GM12875 (cell line): ENCODE data around the gene C20orf204.

Experiments
- H3K4me3 ChIP-seq: one replicate; pipeline ENCODE4 v1.5.1; 2011; ENCODE audit warnings: low read depth, low read length, control low read depth
- CTCF ChIP-seq: IDR thresholded peaks from 2 replicates; pipeline ENCODE4 v1.5.1; 2011; ENCODE audit warnings: low read depth, mild to moderate bottlenecking, control low read depth, inconsistent platforms, low read length, moderate library complexity, borderline replicate concordance; ENCODE audit not compliant: insufficient read depth

The C20orf204 gene

GRCh38 chr20:64080013-64080812 is 44.2 kb downstream of the C20orf204 start, which contains the start of gene OPRL1:
OPRL1 (plus strand) TSS chr20:64080082; CDS start chr20:64092721, 12,639 bp downstream.
- H3K4me3 ChIP-seq, result peak within 1 kb of the TSS; percentile 71
- TF ChIP-seq CTCF, result no peak

GRCh38 chr20:64080813-64081623 is 45.0 kb downstream of the C20orf204 start:
- no peak for TF ChIP-seq CTCF
- H3K4me3 ChIP-seq, result no peak overlapping the region

GRCh38 chr20:64081624-64081964 is 45.6 kb downstream of the C20orf204 start:
- H3K4me3 ChIP-seq, result no peak overlapping the region

GRCh38 chr20:64082126-64082731 is 46.2 kb downstream of the C20orf204 start:
- TF ChIP-seq CTCF, result no peak

More at GRCh38 chr20:64081624-64081964, 45.6 kb downstream of the C20orf204 start:
- TF ChIP-seq CTCF, result no peak

GRCh38 chr20:64082820-64083377 is 46.9 kb downstream of the C20orf204 start:
- no peak for TF ChIP-seq CTCF
- H3K4me3 ChIP-seq, result no peak overlapping the region

More at GRCh38 chr20:64082126-64082731, 46.2 kb downstream of the C20orf204 start:
- H3K4me3 ChIP-seq, result no peak overlapping the region

- peak; percentile 73 for TF ChIP-seq CTCF
- no peak overlapping the region for H3K4me3 ChIP-seq
Observed at GRCh38 chr20:64083378-64083803, 47.4 kb downstream of the C20orf204 start.
